SU-DHL-6 (cell line): Measurements from ENCODE around the gene SLC23A2.

Experiments used
- CTCF ChIP-seq: fragments of 200-600 bp; sonication (generic); IDR thresholded peaks from one replicate; pipeline ENCODE4 v1.5.1; 2017; ENCODE audit warnings: antibody characterized with exemption, mild to moderate bottlenecking, low read length, moderate library complexity; ENCODE audit not compliant: insufficient read depth, poor library complexity, severe bottlenecking
- EZH2phosphoT487 ChIP-seq: fragments of 200-600 bp; sonication (generic), shearing (Covaris generic); conservative IDR thresholded peaks from 2 replicates; pipeline ENCODE4 v1.6.1; 2018; ENCODE audit warnings: mild to moderate bottlenecking, antibody characterized with exemption, low read length, moderate library complexity, mixed read lengths

- TF ChIP-seq CTCF (no peak), EZH2phosphoT487 (no peak)
These were observed 2.3 kb upstream of the SLC23A2 start for GRCh38 chr20:5003626-5004025.
